SH-SY5Y (cell line): Measurements from ENCODE around the gene FGGY.

Source experiments
- GATA2 ChIP-seq: IDR thresholded peaks from 2 replicates; pipeline ENCODE4 v1.6.1; 2011; ENCODE audit warnings: mild to moderate bottlenecking, low read depth, low read length
- GATA3 ChIP-seq: IDR thresholded peaks from 2 replicates; pipeline ENCODE4 v1.6.1; 2011; ENCODE audit warnings: low read depth, mild to moderate bottlenecking, low read length, moderate library complexity

The FGGY gene

DNA sequence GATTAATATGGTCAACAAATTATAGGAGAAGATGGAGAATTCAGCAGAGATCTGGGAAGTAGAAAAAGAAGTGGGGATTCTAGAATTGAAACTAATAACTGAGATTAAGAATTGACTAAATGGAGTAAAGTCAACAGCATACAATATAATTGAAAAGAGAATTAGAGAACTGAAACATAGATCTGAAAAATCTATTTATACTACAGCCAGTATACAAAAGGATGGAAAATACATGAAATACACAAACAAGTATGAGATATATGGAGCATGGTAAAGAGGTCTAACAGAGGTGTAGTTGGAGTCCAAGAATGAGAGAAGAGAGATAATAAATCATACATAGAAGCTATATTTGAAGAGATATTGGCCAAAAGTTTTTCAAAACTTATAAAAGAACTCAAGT lies 235.2 kb downstream of the FGGY start:
- TF ChIP-seq GATA2 (no peak), GATA3 (no peak)

DNA sequence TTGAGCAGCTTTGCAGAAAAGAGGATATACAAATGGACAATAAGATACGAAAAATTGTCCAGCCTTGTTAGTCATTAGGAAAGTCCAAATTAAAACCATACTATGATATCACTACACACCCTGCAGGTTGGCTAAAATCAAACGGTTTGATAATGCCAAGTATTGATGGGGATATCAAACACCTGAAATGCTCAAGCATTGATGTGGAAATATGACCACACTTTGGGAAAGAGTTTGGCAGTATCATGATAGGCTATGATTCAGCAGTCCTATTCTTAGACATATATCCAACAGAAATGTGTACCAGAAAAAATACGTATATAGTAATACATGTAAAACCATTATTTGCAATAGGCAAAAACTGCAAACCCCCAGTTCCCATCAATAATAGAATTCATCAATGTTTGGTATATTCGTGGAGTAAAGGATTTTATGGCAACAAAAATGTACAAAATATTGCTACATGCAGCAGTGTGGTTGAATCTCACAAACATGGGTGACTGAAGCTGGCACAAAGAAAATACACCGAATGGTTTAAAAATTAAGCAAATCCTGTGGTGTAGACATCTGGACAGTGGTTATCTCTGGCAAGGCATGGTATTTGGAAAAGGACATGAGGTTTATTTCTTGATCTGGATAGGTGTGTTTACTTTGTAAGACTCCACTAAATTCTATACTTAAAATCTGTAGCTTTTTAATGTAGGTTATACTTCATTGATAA lies 243.2 kb downstream of the FGGY start:
- TF ChIP-seq GATA3, result no peak

DNA sequence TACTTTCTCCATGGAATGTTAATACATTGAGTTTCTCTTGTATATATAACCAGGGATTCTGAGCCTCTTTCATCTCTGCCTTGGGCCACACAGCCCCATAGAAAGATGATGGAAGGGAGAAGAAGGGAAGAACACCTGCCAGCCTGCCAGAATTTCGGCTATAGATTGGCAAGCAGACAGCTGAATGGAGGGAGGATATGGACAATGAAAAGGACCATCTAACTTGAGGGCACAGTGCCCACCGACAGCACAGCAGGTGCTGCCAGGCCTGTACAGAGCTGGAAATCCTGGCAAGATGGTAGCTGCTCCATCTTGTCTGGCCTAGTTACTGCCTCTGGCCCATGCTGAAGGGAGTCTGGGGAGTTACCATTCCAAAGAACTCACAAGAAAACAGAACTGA lies 244.3 kb downstream of the FGGY start:
- no peak for TF ChIP-seq GATA2
- TF ChIP-seq GATA3, result no peak

DNA sequence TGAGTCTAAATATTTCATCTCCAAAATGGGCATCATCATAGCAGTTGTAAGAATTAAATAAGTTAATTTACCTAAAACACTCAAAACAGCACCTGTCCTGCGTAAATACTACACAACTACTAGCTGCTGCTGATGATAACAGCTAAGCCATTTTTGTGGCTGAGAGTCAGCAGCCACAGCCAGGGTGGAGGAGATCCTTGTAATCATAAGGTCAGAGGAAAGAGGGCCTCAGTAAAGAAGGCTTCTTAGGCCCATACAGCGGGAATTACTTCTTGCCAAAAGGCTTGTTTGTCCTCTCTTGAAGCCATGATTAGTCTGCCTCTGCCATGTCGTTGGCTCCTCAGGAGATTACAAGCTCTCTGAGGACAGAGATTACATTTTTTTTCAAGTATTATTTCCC lies 245.0 kb downstream of the FGGY start:
- no peak for TF ChIP-seq GATA2
- no peak for TF ChIP-seq GATA3

GRCh38 chr1:59543211-59543668 lies 246.3 kb downstream of the FGGY start:
- TF ChIP-seq GATA3 (no peak), GATA2 (no peak)

DNA sequence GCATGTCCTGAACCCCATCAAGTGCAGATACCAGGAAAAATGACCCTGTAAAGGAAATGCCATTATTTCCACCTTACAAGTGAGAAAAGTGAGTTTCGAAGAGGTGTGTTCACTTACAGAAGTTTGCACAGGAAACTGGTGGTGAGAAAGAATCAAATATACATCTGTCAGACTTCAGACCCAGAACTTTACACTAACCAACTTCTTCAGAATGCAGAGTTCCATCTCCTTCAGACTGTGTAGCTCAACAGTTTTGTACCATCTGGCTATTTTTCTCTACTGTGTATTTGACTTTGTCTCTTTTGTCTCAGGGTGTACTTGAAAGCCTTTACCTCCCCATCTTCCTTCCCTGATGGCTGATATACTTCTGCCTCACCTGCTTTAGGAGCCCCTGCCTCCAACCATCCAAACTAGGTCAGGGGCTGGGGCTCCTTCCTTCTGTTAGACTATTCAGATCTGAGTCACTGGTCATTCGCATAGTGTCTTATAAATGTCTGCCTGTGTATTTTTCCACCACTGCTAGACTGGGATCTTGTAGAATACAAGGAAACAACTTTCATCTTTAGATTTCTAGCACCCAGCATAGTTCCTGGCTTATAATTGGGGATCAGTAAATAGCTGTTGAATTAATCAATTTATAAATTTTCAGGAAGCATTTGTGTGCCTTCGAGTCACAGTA lies 247.9 kb downstream of the FGGY start:
- TF ChIP-seq GATA2 (no peak), GATA3 (no peak)

DNA sequence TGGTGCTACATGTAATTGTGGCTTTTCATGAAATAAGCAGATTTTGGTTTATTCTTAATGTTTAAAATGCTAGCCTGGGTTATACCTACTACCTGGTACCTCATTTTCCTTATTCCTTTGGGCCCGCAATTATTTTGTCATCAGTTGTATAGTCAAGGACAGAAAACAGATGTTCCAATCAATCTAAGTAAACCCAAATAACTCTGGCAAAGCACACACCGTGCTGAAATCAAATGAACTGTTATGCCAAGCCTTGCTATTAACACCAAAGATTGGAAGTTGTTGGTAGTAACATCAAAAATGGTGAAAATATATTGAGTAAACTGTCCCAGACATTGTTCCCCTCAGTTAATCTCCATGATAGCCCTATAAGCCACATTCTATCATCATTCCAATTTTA lies 248.9 kb downstream of the FGGY start:
- TF ChIP-seq GATA3 (no peak), GATA2 (no peak)

DNA sequence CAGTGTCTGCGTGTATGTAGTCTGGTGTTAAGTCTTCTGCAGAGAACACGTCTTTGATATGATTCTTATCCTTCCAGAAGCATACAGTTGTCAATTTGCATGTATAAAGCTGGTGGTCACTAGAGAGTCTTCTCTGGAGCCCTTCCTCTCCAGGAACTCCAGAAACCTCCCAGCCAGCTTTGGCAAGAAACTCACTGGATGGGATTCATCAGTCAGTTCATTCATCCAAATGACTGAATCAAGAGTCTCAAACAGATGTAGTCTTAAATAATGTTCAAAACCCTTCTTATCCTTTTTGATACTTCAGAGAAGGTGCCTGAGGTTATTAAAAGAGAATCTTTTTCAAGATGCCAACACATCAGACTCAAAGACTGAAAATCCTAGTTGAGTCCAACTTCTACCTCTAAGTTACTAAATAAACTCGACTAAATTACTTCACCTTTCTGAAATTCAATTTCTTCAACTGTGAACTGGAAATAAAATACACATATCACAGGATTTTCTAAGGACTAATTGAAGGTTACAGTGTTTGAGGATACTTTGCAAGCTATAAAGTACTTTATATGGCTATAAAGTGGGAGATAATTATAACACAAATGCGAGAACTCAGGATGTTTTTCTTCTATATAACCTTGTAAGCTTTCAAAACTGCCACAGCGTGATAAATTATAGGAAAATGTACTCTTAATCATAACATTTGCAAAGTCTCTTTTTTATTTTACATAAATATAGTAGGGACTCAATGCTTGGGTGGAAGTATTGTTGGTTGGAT lies 252.4 kb downstream of the FGGY start:
- TF ChIP-seq GATA3 (no peak), GATA2 (no peak)

GRCh38 chr1:59549903-59550302 lies 253.0 kb downstream of the FGGY start:
- TF ChIP-seq GATA3 (no peak), GATA2 (no peak)

GRCh38 chr1:59552007-59552406 lies 255.1 kb downstream of the FGGY start:
- TF ChIP-seq GATA2 (no peak), GATA3 (no peak)

- no peak for TF ChIP-seq GATA3
- no peak for TF ChIP-seq GATA2
Measured at GRCh38 chr1:59553371-59553770, 256.5 kb downstream of the FGGY start.

DNA sequence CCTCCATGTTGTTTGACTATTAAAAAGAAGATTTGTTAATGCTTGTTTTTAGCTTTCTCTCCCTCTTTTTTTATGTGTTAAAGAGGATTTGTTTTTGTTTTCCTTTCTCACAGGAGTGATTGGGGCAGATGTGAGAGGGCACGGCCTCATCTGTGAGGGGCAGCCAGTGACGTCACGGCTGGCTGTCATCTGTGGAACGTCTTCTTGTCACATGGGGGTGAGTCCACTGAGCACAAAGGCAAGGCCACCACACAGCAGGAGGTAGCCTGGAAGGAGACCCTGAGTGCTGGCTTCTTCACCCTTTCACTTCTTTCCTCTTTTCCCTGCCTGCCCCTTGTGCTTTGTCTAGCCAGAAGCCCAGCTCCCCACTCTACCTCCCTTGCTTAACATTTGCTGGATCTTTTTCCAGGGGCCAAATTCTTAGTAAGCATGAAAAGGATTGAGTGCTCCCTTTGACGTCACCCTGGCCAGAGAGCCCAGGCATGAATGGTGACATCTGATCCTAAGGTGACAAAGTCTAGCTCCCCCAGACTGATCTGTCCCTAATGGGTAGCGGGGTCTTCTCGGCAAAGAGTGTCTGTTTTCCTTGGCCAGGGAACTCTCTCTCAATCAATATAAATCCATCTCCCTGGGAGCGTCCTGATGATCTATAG lies 257.2 kb downstream of the FGGY start:
- TF ChIP-seq GATA3 (no peak), GATA2 (no peak)

DNA sequence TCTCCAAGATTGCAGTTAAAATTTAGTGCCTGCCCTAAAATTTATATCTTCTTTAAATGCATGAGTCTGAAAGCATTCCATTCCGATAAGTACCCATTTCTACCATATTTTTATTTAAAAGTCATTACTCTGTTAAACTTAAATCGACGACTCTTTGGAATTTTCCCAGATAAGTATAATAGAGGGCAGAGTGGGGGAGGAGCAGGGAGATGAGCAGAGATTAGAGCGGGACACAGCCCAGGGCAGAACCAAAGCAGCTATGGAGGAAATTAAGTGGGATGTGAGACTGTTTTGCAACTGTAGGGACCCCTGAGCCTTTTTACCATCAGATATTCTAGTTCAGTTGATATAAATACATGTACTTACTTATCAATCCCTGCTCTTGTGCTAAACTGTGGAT lies 257.9 kb downstream of the FGGY start:
- TF ChIP-seq GATA3 (peak; percentile 61; the same call in 1 of the 2 replicates), GATA2 (peak; percentile 68)

GRCh38 chr1:59556398-59556797 lies 259.5 kb downstream of the FGGY start:
- TF ChIP-seq GATA3 (no peak), GATA2 (no peak)

- TF ChIP-seq GATA3, result no peak
- TF ChIP-seq GATA2, result no peak
Measured at GRCh38 chr1:59556802-59557548, 260.1 kb downstream of the FGGY start.

GRCh38 chr1:59557549-59557885 lies 260.6 kb downstream of the FGGY start:
- no peak for TF ChIP-seq GATA3
- TF ChIP-seq GATA2, result no peak
